Stimulated activated CD4-positive, alpha-beta T cell treated with anti-CD3 and anti-CD28 coated beads, Interleukin-12 subunit alpha, Interleukin-12 subunit beta, amount 100 ng/mL, for 24 hours (primary cell): ENCODE results near the gene EME1.
"Not testable (repeated sequence)": the region's sequence is repeated elsewhere in the genome, so short reads cannot be mapped to it uniquely, and the experiment has no call there.

Source experiments
- DNase-seq, 2 experiments: peaks; one replicate each; pipeline ENCODE4 v3.0.0-alpha.2; 2020; ENCODE audit warnings: low read depth in 2 of 2

The EME1 gene

DNA sequence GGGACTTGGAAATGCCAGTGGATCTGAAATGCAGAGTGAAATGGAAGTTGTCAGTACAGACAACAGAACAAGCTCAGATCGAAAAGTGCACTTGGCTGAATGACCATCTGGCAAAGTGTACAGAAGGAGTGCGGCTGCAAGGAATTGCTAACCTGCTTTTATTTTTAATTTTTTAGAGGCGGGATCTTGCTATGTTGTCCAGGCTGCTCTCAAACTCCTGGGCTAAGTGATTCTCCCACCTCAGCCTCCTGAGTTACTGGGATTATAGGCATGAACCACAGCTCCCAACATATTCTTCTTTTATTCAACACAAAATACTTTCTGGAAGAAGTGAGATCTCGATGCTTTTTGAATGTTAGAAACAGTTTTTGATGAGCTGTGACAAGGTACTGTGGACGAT, 20.7 kb downstream of the EME1 start:
- no peak for DNase-seq

- DNase-seq, result no peak
Observed at GRCh38 chr17:50394711-50395110, 21.7 kb downstream of the EME1 start.

DNA sequence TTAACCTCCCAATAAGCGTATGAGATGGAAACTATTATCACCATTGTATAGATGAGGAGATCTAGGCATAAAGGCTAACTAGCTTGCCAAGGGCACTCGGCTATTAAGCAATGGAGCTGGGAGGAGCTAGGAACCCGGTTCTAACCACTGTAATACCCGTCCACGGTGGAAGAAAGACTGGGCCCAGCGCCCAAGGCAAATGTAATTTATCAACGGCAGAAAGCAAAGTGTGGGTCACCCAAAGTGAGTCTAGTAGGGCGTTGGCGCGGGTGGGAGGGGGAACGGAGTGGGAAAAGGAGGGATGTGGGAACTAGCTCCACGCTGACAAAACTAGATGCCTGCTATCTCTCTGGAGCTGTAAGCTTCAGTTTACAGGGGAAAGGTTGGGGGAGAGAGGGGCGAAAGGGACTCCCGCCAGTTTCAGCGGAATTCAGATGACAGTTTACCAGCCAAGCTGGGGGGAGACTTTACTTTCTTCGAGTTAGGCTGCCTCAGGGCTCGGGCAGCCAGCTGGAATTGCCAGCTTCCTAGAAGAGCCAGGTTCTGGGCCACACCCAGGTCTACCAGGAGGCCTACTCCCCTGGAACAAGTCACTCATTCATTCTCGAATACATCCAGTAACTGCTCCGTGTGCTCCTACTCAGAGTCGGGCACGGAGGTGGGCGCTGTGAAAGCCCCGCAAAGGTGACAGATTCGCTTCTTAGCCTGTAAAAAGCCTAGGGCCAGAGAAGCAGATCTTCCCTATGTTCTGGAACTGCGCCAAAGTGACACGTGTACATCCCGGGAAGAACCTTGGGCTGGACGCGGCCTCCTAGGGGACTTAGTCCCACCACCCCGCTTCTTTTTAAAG, 23.5 kb downstream of the EME1 start:
- no peak for DNase-seq

GRCh38 chr17:50397111-50397918, 24.3 kb downstream of the EME1 start, which contains the start of gene LRRC59:
TSS of gene LRRC59 (minus strand) at chr17:50397523. CDS start at chr17:50397317, 206 bp downstream.
- peak; percentile 82 to 88 for DNase-seq

DNA sequence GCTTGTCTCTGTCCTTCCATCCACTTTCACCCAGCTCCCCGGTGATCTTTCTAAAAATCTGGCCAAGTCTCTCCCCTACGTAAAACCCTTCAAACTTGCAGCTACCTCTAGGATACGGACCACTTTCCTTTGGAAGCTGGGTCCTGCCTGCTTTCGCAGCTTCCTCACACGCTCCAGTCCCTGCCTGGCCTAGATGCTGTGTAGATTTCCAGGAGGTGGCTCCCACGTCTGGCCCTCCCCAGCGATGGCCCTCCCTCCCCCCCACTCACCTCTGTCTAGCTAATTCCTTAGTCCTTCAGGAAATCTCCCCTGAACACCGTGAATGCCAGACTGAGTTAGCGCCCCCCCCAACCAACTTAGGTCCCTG, 24.9 kb downstream of the EME1 start:
- no peak for DNase-seq

GRCh38 chr17:50398672-50399071, 25.6 kb downstream of the EME1 start:
- not testable (repeated sequence) for DNase-seq

- DNase-seq, result not testable (repeated sequence)
Observed at GRCh38 chr17:50399591-50399990, 26.6 kb downstream of the EME1 start.

- DNase-seq, result not testable (repeated sequence)
Observed at GRCh38 chr17:50405351-50405750, 32.3 kb downstream of the EME1 start.

GRCh38 chr17:50406578-50406977, 33.5 kb downstream of the EME1 start:
- DNase-seq, result no peak

DNA sequence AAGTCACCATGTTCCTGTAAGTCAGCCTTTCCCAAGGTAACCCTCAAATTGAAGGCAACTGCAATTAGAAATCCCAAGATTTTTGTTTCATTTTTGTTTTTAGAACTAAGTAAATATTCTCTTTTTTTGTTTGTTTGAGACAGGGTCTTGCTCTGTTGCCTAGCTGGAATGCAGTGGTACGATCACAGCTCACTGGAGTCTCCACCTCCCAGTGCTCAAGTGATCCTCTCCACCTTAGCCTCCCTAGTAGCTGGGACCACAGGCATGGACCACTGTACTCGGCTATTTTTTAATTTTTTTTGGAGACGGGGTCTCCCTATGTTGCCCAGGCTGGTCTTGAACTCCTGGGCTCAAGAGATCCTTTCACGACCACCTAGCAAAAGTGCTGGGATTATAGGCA, 34.9 kb downstream of the EME1 start:
- no peak for DNase-seq

- no peak for DNase-seq
Observed at GRCh38 chr17:50412188-50412732, 39.2 kb downstream of the EME1 start.

DNA sequence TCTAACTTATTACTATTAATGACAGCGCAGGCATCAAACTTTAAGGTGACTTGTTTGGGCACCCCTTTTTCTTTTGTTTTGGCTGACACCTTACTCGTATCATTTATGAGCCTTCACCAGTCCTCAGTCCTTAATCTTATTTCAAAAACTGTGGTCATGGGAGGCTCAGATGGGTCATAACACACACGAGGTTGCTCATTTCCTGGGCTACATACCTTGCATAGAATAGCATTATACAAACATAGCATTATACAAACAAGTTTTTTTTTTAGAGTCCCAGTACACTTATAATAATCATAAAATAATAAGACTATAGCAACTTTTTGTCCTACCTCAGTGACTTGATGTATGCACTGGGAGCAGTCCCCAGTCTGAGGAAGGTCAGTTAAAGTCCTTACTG, 41.8 kb downstream of the EME1 start:
- no peak for DNase-seq

GRCh38 chr17:50419577-50419976, 46.5 kb downstream of the EME1 start:
- DNase-seq, result not testable (repeated sequence)

DNA sequence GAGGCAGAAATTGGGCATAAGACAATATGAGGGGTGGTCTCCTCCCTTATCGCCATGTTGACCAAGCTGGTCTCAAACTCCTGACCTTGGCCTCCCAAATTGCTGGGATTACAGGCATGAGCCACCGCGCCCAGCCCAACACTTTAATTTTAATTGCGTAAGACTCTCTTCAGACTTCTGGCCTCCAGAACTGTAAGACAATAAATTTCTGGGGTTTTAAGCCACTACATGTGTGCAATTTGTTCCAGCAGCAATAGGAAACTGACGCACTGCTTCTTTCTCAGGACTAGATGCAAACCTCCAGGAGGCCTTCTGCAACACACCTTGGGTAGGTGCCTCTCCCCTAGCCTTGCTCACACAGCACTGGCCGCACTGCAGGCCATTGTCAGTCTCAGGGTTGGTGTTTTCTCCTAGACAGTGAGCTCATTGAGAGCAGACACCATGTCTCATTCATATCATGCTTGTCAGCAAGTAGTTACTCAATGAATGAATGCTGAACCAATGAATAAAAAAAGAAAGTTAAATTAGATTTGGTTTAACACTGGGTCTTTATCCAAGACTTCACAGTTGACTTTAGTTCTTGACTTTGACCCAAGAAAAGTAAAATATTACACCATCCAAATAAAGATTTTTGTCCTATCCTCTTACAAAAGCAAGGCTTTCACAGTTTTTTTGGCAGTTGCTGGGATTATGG, 47.5 kb downstream of the EME1 start:
- DNase-seq, result no peak

- no peak for DNase-seq
Observed at GRCh38 chr17:50421308-50422051, 48.5 kb downstream of the EME1 start.

DNA sequence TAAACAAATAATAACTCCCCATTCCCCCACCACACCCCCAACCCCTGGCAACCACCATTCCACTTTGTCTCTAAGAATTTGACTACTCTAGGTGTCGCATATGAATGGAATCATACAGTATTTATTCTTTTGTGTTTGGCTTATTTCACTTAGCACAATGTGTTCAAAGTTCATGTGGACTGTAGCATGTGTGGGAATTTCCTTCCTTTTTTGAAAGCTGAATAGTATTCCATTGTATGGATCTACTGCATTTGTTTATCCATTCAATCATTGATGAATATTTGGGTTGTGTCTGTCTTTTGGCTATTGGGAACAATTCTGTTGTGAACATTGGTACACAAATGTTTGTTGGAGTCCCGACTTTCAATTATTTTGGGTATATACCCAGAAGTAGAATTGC, 49.7 kb downstream of the EME1 start:
- no peak for DNase-seq

DNA sequence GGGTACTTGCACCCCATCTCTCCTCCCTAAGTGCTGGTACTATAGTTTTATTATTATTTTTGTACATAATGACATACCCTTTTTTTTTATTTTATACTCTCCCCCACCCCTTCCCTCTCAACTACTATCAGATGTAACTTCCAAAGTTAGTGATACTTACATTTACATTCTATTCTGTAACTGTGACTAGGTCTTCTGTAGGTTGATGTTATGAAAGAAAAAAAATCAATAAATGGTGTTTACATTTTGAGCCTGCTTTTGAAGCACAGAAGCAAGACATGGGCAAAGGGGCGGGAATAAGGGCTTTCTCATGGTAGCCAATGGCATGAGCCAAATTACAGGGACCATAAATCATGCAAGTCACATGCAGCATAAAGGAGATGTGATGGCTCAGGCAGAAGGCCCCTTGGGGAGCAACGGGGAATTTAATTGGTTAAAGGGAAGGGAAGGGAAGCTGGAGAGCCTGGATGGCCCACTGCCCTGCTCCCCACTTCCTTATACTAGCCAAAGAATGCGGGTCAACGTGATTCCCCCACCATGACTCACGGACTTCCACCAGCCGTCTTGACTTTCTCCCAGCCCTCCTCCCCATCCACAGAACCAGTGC, 50.6 kb downstream of the EME1 start:
- DNase-seq, result no peak

- DNase-seq, result no peak
Observed at GRCh38 chr17:50424246-50424995, 51.4 kb downstream of the EME1 start.

DNA sequence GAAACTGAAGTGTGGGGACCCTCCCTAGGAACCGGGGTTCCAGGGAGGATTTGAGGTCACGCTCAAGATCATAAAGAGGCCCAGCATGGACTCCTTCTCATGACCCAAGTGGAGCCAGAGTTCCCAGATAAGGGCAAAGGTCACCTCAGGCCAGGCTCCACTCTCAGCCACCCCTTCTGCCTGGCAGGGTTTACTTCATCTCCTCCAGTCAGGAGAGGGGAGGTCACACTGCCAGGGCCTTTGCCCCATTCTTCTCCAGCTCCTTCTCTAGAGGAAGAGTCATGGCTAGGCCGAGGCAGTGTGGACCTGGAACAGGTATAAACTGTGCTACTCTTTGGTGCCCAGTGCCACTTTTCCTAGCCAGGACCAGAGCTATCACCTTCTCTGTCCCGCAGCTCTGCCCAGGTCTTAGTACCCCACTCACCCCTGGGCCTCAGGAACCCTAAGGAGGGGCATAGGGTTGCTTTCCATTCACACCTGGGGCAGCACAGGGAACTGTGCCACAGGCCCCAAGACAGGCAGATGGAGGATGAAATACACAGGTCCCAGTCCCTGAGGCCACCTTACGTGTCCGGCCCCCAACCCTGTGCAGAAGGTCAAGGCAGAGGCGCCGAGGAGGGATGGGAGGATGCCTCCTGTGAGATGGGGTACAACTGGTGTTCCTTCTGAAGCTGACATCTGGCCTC, 52.1 kb downstream of the EME1 start:
- DNase-seq, result no peak
